COLO668 (cell line): ENCODE results near the gene PPP1R12B.
"Not testable (repeated sequence)": the region's sequence is repeated elsewhere in the genome, so short reads cannot be mapped to it uniquely, and the experiment has no call there.

Experiments used
- DNase-seq: peaks from one replicate; lab custom pipeline; 2025; ENCODE audit not compliant: unreplicated experiment; lab: John Stamatoyannopoulos, UW

Gene PPP1R12B

DNA sequence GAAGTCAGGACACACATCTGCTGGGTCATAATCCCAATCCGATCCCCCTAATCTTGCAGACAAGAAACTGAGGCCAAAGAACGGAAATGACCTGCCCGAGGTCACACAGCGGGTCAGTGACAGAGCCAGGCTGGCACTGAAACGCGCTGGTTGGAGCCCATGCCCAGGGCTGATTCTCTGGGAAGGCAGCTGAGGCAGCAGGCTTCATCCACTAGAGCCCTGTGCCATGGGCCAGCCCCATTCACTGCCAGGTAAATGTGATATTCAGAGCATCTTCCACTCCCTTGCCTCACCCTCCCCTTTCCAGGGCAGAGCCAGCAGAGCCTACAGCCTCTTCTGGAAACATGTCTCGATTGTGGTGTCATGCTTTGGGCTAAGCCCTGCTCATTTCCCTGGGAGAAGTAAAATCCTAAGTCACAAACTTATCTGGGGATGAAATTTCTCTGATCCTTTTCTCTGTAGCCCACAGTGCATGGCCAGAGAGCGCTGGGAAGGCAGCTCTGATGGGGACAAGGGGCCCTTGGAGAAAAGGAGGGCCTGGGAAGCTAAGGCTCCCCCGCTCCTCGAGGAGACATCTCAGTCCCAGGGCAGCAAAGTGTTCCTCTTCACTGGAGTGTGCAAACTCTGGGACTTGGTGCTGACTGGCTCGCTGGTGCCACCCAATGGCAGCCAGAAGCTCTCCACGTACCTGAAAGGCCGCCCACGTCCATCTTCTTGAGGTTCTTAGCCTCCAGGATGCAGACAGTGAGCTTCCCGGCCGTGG, 251.4 kb downstream of the PPP1R12B start:
- DNase-seq, result peak; percentile 44

DNA sequence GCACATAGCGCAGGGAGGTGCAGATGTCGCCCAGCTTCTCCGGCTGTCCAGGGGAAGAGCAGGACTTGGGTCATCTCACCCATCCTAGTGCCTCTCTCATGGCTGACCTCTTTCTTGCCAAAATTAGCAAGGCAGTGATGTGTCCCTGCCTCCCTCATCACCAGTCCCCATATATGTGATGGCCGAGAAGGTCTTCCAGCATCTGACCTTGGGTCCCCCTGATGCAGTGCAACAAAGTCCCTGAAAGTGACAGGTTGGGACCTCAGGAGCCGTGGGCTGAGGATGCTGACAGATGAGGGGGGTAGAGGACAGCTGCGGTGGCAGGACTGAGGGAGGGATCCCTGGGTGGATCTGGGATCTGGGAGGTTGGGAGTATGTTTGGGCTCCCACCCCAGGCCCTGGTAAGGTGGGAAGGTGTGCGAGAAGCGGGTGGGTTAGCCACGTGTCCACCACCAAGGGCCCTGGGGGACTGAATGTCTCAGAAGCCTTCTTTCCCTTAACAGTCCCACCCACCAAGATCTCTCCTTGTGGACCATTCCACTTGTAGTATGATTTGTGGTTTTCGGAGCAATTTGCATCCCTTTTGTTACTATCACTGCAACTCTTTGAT, 252.0 kb downstream of the PPP1R12B start:
- DNase-seq, result no peak

DNA sequence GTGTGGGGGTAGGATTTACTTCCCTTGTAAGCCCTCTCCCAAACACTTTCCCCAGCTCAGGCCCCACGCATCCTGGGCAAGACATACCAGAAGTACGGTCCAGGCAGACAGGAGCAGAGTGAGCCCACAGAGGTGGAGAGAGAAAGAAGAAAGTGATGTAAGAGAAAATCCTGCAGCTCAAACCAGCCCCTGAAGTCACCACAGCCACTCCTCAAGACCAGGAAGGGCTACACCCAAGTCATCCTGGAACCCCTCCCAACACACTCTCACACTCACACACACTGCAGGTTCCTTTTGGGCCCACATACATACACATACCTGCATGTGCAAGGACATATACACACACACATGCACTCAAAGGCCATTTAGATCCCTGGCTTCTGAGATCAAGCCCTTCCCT, 254.9 kb downstream of the PPP1R12B start:
- no peak for DNase-seq

DNA sequence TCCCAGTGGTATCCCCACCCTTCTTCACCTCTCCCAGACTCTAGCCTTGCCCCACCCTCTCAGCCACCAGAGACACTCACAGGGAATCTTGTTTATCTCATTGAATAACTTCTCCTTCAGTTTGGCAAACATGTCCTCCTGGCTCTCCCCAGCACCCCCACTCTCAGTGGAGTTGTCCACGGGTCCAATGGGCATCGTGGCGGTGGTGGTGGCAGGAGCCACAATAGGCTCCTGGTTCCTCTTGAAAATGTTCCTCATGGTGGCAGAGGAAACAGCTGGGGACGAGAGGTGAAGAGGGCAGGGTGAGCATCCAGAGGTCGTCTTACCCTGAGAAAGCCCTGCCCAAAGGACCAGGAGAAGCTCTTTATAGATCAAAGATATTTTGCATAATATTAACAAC, 257.0 kb downstream of the PPP1R12B start:
- no peak for DNase-seq

DNA sequence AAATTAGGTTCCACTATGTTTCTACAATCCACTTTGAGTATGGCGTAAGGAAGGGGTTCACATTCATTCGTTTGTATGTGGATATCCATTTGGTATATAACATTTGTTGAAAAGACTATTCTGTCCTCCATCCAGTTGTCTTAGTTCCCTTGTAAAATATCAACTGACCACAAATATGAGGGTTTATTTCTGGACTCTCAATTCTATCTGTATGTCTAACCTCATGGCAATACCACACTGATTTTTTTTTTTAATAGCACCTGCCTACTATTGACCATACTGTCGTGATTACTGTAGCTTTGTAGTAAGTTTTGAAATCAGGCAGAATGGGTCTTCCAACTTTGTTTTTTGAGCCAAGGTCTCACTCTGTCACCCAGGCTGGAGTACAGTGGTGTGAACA, 263.5 kb downstream of the PPP1R12B start:
- DNase-seq, result not testable (repeated sequence)

DNA sequence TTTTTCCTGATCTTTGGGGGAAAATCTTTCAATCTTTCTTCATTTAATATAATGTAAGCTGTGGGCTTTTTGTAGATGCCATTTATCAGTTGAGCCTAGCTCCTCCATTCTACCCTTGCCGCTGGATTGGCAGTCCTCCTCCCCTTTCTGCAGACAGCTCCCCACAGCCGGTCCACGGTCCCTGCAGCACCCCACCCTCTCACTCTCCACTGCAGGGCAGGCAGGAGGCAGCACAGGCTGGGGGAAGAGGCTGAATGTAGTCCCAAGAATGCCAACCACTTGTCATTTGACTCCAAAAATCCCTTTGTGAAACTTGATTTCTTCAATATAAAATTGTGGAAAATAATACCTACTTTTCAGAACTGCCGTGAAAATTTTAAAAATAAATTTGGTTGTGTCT, 265.1 kb downstream of the PPP1R12B start:
- no peak for DNase-seq

DNA sequence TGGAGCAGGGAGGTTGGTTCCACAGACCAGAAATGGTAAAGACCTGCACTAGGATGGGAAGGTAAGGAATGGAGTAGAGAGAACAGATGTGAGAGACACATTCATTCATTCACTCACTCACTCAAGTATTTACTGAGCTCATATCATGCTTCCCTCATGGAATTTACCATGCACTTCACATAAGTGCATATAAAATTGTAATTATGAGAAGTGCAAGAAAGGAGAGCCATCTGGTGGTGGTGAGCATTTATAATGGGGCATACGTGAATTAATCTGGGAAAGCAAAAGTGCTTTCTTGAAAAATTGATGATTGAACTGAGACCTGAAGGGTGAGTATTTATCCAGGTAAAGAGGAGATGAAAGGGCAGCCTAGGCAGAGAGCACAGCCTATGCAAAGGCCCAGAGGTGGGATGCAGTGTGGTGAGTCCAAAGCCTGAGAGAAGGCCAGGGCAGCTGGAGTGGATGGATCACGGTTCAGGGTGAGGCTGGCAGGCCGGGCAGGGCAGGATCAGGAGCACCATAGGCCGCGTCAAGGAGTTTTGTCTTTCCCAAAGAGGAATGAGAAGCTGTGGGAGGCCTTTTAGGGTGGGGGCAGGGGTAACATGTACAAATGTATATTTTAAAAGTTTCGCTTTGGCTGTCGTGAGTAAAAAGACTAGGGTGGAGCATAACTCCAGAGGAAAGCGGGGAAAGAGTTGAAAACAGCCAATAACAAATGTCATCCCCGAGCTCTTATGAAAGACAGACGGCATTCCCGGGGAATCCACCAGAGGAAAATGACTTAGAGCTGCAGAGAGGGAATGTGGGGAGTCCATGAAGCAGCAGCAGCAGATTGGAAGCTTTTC, 266.1 kb downstream of the PPP1R12B start:
- DNase-seq, result not testable (repeated sequence)

DNA sequence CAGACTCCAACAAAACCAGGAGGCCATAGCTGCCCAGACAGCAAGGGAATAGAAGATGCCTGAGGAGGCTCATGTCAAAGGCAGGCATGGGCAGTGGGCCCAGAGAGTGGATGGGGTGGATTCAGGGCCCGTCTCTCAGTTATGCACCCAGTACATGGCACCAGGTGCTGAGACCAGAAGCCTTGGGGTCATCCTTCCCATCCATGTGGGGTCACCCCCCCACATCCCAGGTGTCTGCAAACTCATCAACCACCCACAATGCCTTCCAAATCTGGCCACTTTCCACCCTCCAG, 266.7 kb downstream of the PPP1R12B start:
- not testable (repeated sequence) for DNase-seq

DNA sequence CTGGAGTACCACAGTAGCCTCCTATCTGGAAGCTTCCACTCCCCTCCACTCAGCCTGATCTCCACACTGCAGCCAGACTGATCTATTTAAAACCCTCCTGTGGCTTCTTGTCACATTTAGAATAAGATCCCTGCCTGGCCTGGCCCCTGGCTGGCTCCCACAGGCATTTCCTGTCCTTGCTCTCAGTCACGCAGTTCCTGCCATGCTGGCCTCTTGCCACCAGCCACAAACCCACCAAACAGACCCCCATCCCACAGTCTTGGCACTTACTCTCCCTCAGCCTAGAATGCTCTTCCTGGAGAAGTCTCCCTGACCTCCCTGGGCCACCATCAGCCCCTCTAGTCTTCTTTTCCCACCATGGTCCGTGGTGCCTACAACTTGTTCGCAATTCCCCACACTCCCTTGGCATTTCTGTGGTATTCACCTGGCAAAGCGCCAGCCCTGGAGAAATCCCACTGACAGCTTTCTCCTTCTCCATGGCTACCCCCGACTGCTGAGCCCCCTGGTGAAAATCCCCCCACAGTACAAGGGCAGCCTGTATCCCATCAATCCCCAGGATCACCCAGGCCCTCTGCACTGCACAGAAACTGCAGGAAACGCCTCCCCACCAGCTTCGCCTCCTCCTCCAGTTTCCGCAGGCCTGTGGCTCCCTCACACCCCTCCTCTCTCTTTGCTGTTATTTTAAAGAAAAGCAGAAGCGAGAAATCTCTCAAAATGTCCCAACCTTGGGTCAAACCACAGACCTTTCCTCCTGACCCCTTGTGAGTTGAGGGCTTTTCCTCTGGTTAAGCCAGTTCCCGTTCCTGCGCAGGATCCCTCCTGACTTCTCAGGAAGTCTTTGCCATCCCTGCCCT, 267.2 kb downstream of the PPP1R12B start:
- no peak for DNase-seq

DNA sequence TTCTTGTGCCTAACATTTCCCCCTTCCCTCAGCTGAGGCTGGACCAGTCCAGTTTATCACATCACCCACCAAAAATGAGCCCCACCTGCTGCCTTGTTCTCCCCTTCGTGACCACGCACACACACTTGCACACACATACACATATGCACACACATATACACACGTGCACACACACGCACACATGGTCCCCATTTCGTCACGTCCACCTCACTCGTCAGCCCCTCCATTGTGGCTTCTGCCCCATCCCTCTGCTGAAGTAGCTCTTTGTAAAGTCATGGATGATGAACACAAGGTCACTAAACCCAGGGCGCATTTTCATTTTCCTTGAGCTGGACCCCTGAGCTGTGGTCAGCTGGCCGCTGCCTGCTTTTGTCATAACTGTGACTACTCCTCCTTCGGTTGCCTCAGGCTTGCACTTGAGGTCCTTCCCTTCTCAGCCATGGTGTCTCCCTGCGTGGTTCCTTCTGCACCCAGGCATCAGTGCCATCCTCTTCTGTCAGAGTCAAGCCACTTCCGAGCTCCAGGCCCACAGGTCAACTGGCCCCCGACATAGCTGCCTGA, 267.9 kb downstream of the PPP1R12B start:
- DNase-seq, result no peak

DNA sequence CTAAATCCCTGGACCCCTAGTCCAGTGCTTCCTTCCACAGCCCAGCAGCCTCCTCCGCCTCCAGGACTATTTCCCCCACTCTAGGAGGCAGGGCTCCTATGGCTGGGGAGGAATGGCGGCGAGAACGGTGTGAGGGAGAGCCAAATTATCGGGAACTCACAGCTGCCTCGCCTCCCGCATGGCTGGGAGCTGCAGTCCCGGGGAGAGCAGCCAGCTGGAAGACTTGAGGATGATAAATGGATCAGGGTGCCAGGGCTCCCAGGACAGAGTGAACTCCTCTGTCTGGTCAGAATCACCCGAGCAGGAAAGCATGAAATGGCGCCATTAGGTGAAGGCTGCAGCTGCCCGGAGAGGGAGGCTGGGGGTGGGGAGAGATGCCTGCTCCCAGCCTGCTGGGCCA, 270.5 kb downstream of the PPP1R12B start:
- DNase-seq, result not testable (repeated sequence)

DNA sequence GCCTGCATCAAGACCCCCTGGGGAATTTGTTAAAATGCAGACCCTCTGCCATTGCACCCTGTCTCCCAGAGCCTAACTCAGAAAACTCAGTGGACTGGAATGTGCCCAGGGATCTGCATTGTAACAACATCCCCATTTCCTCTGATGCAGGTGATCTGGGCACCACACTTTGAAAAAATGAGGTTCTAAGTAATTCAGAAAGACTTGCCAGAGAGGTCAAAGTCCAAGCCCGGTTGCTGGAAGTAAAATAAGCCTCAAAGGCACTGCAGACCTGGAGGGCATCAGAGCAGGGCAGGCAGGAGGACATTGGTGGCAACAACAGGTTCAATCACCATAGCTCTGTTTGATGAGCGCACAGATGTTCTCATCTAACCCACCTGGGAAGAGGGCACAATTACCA, 271.0 kb downstream of the PPP1R12B start:
- DNase-seq, result no peak

DNA sequence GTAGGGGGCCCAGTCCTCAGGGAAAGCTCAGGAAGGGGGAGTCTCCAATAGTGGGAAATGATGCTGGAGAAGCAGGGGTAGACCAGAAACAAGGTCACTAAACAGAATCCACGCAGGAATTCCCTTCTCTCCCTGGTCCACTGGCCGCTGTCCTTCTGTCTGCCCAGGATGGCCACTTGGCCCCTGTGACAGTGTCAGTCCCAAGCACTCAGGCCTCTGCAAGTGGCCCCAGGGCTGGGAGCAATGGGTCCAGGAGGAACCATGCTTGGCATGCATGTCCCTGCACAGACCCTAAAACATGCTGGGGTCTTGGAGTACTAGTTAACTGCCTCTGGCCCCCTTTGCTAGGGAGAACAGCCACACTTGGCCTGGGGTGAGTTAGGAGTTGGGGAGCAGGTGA, 271.5 kb downstream of the PPP1R12B start:
- not testable (repeated sequence) for DNase-seq

DNA sequence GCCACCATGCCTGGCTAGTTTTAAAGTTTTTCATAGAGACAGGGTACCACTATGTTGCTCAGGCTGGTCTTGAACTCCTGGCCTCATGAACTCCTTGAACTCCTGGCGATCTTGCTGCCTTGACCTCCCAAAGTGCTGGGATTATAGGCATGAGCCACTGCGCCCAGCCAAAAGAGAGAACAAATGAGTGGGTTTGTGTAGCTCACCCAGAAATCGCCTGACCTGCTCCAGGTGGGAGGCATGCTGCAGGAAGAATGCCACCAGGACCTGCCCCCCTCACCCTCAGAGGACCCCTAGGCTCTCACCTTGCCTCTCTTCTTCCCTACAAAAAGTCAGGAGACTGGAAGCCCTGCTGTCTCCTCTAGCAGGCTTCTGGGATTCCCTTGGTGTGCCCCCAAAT, 272.9 kb downstream of the PPP1R12B start:
- DNase-seq, result no peak

DNA sequence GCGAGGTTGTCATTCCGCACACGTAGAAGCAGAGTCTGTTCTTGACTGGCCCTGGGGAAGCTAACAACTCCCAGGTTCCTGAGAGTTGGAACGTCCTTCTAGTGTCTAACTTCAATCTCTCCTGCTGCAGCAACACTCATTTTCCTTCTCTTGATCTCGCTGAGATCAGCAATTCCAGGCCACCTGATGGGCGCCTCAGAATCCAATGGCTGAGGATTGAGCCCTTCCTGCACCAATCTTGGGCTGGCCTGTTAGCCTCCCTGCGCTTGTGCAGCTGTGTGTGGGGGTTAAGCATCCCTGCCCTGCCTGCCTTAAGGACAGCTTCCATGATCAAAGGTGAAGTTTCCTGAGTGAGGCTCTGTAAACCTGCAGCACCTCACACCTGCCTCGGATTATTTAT, 273.9 kb downstream of the PPP1R12B start:
- DNase-seq, result no peak

DNA sequence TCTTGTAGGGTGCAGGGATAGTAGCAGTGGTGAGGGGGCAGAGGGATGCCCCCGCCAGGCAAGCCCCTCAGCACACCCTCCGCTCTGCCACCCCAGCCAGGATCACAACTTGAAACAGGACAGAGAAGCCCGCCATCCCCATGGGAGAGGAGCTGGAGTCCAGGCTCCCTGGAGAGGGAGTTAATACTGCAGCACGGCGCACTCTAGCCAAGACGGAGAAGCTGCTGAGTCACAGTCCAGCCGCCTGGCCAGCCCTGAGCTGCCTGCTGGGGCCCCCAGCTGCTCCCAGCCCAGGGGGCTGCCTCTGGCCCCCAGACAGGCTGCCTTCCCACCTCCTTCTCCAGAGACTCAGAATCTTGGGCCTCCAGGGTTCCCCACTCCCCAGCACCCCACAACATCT, 274.6 kb downstream of the PPP1R12B start:
- no peak for DNase-seq

DNA sequence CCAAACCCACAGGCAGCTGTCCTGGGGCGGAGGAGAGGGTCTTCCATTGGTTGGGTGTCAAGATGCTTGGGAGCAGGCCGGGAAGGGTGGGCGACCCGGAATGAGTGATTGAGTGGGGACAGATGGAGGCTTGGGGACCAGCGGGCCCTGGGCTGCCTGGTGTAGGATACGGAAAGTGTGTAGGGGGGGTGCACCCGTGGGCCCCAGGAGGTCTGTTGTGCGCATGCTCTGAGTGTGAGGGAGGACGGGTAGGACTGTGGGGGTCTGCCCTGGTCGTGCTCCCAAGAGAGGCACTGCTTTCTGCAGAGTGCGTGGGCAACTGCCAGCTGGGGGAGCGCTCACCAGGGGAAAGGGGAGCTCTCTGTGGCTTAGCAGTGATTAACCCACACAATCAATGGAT, 275.0 kb downstream of the PPP1R12B start:
- DNase-seq, result not testable (repeated sequence)

DNA sequence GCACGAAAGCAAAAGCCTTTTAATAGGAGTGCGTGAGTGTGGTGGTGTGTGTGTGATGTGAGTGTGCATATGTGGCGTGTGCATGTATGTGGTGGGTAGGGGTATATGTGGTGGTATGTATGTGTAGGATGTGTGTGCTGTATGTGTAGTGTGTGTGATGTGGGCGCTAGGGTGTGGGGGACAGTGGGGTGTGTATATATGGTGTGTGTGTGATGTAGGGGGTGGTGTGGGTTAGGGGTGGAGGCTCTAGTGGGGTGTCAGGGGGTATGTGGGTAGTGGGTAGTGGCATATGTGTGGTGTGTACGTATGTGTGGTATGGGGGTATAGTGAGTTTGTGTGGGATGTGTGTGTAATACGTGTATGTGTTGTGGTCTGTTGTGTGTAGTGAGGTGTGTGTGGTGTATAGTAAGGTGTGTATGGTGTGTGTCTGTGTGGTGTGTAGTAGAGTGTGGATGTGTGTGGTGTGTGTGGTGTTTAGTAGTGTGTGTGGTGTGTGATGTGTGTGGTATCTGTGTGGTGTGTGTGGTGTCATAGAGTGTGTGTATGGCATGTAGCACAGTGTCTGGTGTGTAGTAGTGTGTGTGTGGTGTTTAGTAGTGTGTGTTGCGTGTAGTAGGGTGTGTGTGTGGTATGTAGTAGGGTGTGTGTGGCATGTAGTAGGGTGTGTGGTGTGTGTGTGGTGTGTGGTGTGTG, 275.7 kb downstream of the PPP1R12B start:
- no peak for DNase-seq

DNA sequence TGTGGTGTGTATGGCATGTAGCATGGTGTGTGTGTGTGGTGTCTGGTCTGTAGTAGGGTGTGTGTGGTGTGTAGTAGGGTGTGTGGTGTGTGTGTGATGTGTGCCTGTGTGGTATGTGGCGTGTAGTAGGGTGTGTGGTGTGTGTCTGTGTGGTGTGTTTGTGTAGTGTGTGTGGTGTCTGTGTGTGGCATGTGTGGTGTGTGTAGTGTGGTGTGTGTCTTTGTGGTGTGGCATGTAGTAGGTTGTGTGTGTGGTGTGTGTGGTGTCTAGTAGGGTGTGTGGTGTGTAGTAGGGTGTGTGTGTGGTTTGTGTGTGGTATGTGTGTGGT, 276.2 kb downstream of the PPP1R12B start:
- no peak for DNase-seq
